ENCODE data around the gene TWIST2. TPM values are rescaled to one million over a fixed set of nuclear protein-coding genes. Genes with fewer than 3 reads are reported as not detected.

The TWIST2 gene
- total RNA-seq, 2 donors from 2014 or later: 1.9 TPM; not detected in 1

DNA sequence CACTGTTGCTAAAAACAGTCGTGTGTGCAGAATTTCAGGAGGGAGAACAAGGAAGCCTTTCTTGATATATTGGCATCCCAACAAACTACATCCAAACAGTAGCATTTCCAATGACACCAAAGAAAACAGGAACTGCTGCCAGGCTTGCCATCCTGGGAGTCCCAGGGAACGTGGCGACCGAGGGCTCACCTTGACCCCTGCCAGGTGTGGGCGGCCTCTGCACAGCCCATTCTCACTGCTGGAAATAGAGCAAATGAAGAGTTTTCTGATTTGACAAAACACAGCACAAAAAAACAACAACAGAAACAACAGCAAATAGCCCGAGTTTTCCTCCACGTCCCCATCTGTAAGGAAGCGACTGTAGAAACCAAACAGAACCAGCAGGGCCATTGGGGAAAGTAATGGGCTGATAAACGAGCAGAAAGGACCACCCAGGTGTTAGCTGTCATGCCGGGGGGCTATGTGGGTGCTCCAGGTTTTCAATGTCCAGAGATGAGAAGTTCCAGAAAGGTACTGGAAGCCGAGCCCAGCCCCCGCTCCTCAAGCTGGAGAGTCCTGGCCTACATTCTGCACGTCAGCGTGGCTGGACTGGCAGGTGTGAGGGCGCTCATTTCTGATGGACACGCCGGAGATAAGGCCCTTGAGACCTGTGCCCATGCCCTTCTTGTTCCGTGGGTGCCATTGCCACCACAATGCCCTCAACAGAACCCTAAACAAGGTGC lies 80.8 kb downstream of the TWIST2 start:
- Histone ChIP-seq H3K9me3 (ENCODE audit: control insufficient read depth, low read length) (peaks cover 1% of the 10 kb centered on the region), H3K36me3 (ENCODE audit: control insufficient read depth, insufficient read depth, low read length) (no peaks in the 10 kb centered on the region), H3K9ac (ENCODE audit: extremely low read depth, low read length, poor library complexity, severe bottlenecking) (no peak overlapping the region), H3K27ac (ENCODE audit: low read depth, low read length) (no peak overlapping the region), H3K4me3 (ENCODE audit: low read length) (no peak overlapping the region), H3K4me1 (ENCODE audit: control insufficient read depth, insufficient read depth, low read length) (no peaks in the 10 kb centered on the region), H3K27me3 (ENCODE audit: control insufficient read depth, insufficient read depth, low read length, poor library complexity, severe bottlenecking) (no peaks in the 10 kb centered on the region)
- H3K4me3 Mint-ChIP-seq: no peak overlapping the region
- H3K27me3 Mint-ChIP-seq (ENCODE audit: insufficient read depth): peaks cover 7% of the 10 kb centered on the region
- no peaks in the 10 kb centered on the region for H3K36me3 Mint-ChIP-seq (ENCODE audit: low read depth)
- TF ChIP-seq, protein P1, sequence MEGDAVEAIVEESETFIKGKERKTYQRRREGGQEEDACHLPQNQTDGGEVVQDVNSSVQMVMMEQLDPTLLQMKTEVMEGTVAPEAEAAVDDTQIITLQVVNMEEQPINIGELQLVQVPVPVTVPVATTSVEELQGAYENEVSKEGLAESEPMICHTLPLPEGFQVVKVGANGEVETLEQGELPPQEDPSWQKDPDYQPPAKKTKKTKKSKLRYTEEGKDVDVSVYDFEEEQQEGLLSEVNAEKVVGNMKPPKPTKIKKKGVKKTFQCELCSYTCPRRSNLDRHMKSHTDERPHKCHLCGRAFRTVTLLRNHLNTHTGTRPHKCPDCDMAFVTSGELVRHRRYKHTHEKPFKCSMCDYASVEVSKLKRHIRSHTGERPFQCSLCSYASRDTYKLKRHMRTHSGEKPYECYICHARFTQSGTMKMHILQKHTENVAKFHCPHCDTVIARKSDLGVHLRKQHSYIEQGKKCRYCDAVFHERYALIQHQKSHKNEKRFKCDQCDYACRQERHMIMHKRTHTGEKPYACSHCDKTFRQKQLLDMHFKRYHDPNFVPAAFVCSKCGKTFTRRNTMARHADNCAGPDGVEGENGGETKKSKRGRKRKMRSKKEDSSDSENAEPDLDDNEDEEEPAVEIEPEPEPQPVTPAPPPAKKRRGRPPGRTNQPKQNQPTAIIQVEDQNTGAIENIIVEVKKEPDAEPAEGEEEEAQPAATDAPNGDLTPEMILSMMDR (conservative IDR thresholded peaks at IDR 0.05): no peak
- no peaks in the 10 kb centered on the region for H3K9me3 Mint-ChIP-seq
- H3K27ac Mint-ChIP-seq: no peak overlapping the region
- DNase-seq: peak; percentile 28
- H3K4me1 Mint-ChIP-seq: no peaks in the 10 kb centered on the region
- WGBS, 2 experiments (ENCODE audit: insufficient coverage in 1 of 2, insufficient read length in 1 of 2): 86 to 93% methylated on average over 10 to 18 of the region's 18 CpGs

DNA sequence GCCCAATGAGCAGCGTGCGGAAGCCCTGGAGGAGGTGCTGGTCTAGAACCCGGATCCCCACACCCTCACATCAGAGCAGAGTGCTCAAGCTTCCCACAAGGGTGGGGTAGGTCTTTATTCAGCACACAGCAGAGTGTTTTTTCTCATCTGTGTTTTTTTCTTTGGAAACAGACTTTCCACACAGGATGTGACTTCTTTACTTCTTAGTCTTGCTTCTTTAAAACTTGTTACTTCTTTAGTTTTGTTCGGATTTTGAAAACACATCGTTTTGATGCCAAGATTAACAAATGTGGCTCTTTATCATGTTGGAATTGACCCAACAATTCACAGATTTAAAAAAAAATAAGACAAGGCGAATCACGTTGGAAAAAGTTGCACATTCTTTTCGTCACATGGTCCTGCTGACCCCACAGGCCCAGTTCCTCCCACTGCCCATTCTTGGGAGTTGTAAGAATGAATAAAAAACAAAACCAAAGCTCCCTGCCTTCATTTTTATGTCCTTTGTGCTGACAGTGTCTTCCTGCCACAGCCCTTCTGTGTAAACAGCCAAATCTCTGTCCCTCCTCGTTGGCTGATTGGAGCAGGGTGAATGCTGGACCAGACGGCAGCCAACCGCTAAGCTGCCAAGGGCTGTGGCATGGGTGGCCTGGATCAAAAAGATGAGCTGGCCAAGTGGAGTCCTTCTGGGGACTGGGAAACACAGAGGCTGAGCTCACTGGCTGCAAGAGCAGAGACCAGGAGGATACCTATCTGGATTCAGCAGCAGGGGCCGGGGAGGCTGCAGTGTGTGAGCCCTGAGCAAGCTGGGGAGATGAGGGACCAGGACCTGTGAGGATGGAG lies 81.6 kb downstream of the TWIST2 start:
- Histone ChIP-seq H3K9me3 (ENCODE audit: control insufficient read depth, low read length) (peaks cover 3% of the 10 kb centered on the region), H3K36me3 (ENCODE audit: control insufficient read depth, insufficient read depth, low read length) (no peaks in the 10 kb centered on the region), H3K9ac (ENCODE audit: extremely low read depth, low read length, poor library complexity, severe bottlenecking) (no peak overlapping the region), H3K27me3 (ENCODE audit: control insufficient read depth, insufficient read depth, low read length, poor library complexity, severe bottlenecking) (peaks cover 4% of the 10 kb centered on the region), H3K4me1 (ENCODE audit: control insufficient read depth, insufficient read depth, low read length) (no peaks in the 10 kb centered on the region), H3K27ac (ENCODE audit: low read depth, low read length) (no peak overlapping the region), H3K4me3 (ENCODE audit: low read length) (no peak overlapping the region)
- H3K36me3 Mint-ChIP-seq (ENCODE audit: low read depth): no peaks in the 10 kb centered on the region
- peak; percentile 42 for DNase-seq
- H3K27ac Mint-ChIP-seq: no peak overlapping the region
- no peaks in the 10 kb centered on the region for H3K4me1 Mint-ChIP-seq
- whole genome bisulfite sequencing, 2 experiments (ENCODE audit: insufficient coverage in 1 of 2, insufficient read length in 1 of 2): 86 to 92% methylated on average over 9 to 12 of the region's 12 CpGs
- H3K9me3 Mint-ChIP-seq: no peaks in the 10 kb centered on the region
- H3K27me3 Mint-ChIP-seq (ENCODE audit: insufficient read depth): peaks cover 12% of the 10 kb centered on the region
- TF ChIP-seq, protein P1 (conservative IDR thresholded peaks at IDR 0.05): no peak
- no peak overlapping the region for H3K4me3 Mint-ChIP-seq

DNA sequence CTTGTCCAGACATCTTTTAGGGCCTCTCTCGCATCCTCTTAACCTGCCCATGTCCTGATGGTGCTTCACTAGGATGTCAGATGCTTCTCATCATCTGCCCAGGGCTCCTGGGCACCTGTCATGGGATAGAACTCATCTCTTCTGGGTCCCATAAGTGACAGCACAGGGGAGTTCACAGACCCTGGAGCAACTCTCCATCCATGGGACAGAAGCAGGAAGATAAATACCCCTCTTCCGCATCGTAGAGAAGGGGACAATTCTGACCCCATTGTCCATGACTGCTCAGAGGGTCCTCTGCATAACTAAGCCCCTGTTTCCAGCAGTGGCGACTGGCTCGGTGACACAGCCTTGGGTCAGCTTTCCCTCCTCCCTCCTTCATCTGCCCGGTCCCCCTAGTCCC lies 82.3 kb downstream of the TWIST2 start:
- DNase-seq: peak; percentile 17
- Histone ChIP-seq H3K27me3 (ENCODE audit: control insufficient read depth, insufficient read depth, low read length, poor library complexity, severe bottlenecking) (peaks cover 4% of the 10 kb centered on the region), H3K9me3 (ENCODE audit: control insufficient read depth, low read length) (peaks cover 3% of the 10 kb centered on the region), H3K9ac (ENCODE audit: extremely low read depth, low read length, poor library complexity, severe bottlenecking) (no peak overlapping the region), H3K4me1 (ENCODE audit: control insufficient read depth, insufficient read depth, low read length) (no peaks in the 10 kb centered on the region), H3K27ac (ENCODE audit: low read depth, low read length) (no peak overlapping the region), H3K4me3 (ENCODE audit: low read length) (no peak overlapping the region), H3K36me3 (ENCODE audit: control insufficient read depth, insufficient read depth, low read length) (no peaks in the 10 kb centered on the region)
- 85 to 88% methylated on average over 3 to 6 of the region's 6 CpGs for WGBS, 2 experiments (ENCODE audit: insufficient coverage in 1 of 2, insufficient read length in 1 of 2)
- Mint-ChIP-seq H3K4me1 (no peaks in the 10 kb centered on the region), H3K4me3 (no peak overlapping the region), H3K36me3 (ENCODE audit: low read depth) (no peaks in the 10 kb centered on the region), H3K27me3 (ENCODE audit: insufficient read depth) (peaks cover 12% of the 10 kb centered on the region), H3K27ac (no peak overlapping the region), H3K9me3 (no peaks in the 10 kb centered on the region)
- TF ChIP-seq, protein P1 (conservative IDR thresholded peaks at IDR 0.05): no peak

Data from endodermal cell (in vitro differentiated cells).